Measurements from ENCODE around the gene NFILZ.

DNA sequence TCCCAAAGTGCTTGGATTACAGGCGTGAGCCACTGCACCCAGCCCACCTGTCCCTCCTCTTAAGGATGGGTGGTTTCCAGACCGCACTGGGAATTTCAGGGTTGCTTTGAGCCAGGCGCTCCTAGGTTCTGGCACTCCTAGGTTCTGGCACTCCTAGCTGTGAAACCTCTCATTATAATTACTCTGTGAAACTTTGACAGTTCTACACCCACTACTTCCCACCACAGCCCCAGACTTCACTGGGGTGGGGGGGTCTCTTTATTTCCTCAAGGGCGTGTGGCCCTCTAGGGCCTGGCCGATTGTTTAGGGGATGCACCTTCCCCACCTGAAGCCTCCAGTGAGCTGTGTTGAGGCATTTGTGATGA lies 17.6 kb upstream of the NFILZ start:
- TF ChIP-seq SUZ12 (IDR thresholded peaks at IDR 0.05; ENCODE audit: extremely low read depth, insufficient read depth, insufficient read length) (no peak), ZNF274 (IDR thresholded peaks at IDR 0.05; ENCODE audit: low read depth, low read length) (no peak), YY1 (IDR thresholded peaks at IDR 0.05; ENCODE audit: insufficient read depth, insufficient read length) (no peak)

All from NT2/D1 (cell line).